ENCODE data around the gene TMEM266. TPM values are rescaled to one million over a fixed set of nuclear protein-coding genes. Genes with fewer than 3 reads are reported as not detected.

The TMEM266 gene
- total and polyA plus RNA-seq, 5 donors: 0.09 TPM; not detected in 4

Other genes with a start within 250 kb of the TMEM266 start
- gene UBE2Q2, start 216.5 kb upstream of the TMEM266 start, total RNA-seq: 10 to 100 TPM; 26.5 to 32.6 (median 27.4) TPM
- gene UBE2Q2, start 216.5 kb upstream of the TMEM266 start, polyA plus RNA-seq: 18.2 TPM
- 10 to 100 TPM; 18.8 to 22.8 (median 20.2) TPM for gene FBXO22, start 156.1 kb upstream of the TMEM266 start, total RNA-seq
- 13.0 TPM for gene FBXO22, start 156.1 kb upstream of the TMEM266 start, polyA plus RNA-seq
- gene NRG4, start 47.6 kb upstream of the TMEM266 start, total RNA-seq: under 1 TPM in 1 of 4 donors, not detected in 3; 0.34 TPM
- gene NRG4, start 47.6 kb upstream of the TMEM266 start, polyA plus RNA-seq: not detected